CD14-positive monocyte (primary cell): Measurements from ENCODE around the gene DNTTIP2. TPM values are rescaled to one million over a fixed set of nuclear protein-coding genes. Genes with fewer than 3 reads are reported as not detected.

ENCODE experiments used
- DNase-seq, 3 donors: peaks; one replicate each; pipeline ENCODE4 v3.0.0-alpha.2; 2011 to 2022
- H2AFZ ChIP-seq: 2 replicates; pipeline ENCODE4 v1.6.0; 2012; ENCODE audit warnings: mild to moderate bottlenecking, low read depth, low read length, inconsistent platforms; ENCODE audit not compliant: insufficient read depth, poor library complexity, severe bottlenecking
- H3K27ac ChIP-seq, 2 donors: 1 replicate in 1 of 2; 2 replicates in 1 of 2; pipeline ENCODE4 v1.5.1; 2012 to 2013; ENCODE audit warnings: low read length in 2 of 2, control low read depth in 1 of 2, inconsistent platforms in 1 of 2, low read depth in 1 of 2, mild to moderate bottlenecking in 1 of 2
- H3K27me3 ChIP-seq, 2 donors: one replicate each; pipeline versions ENCODE4 v1.6.0 to v1.6.1; 2011 to 2013; ENCODE audit warnings: low read length in 2 of 2; ENCODE audit not compliant: control insufficient read depth in 2 of 2, insufficient read depth in 2 of 2
- H3K36me3 ChIP-seq, 2 donors: replicated peaks in 1 of 2; 1 replicate in 1 of 2; 2 replicates in 1 of 2; pipeline versions ENCODE4 v1.5.1 to v1.6.1; 2012 to 2013; ENCODE audit warnings: low read length in 2 of 2, control low read depth in 1 of 2, inconsistent platforms in 1 of 2, mild to moderate bottlenecking in 1 of 2; ENCODE audit not compliant: insufficient read depth in 2 of 2, control insufficient read depth in 1 of 2
- H3K4me1 ChIP-seq, 2 donors: 1 replicate in 1 of 2; 2 replicates in 1 of 2; pipeline versions ENCODE4 v1.5.1 to v1.6.1; 2012 to 2013; ENCODE audit warnings: low read length in 2 of 2, control low read depth in 1 of 2, inconsistent platforms in 1 of 2, mild to moderate bottlenecking in 1 of 2, moderate library complexity in 1 of 2; ENCODE audit not compliant: insufficient read depth in 2 of 2, control insufficient read depth in 1 of 2
- H3K4me2 ChIP-seq: replicated peaks from 2 replicates; pipeline ENCODE3; 2012; ENCODE audit warnings: low read length, moderate library complexity, mild to moderate bottlenecking; ENCODE audit not compliant: poor library complexity, severe bottlenecking; ENCODE audit errors: extremely low read depth
- H3K4me3 ChIP-seq, 3 experiments: fragments of 200-600 bp in 1 of 3; sonication (generic) in 1 of 3; replicated peaks in 1 of 3; 1 replicate in 2 of 3; 2 replicates in 1 of 3; pipeline ENCODE4 v1.5.1; 2011 to 2013; ENCODE audit warnings: low read length in 3 of 3, mild to moderate bottlenecking in 3 of 3, control low read depth in 2 of 3, low read depth in 2 of 3, inconsistent platforms in 1 of 3, moderate library complexity in 1 of 3
- H3K79me2 ChIP-seq: 2 replicates; pipeline ENCODE4 v1.6.0; 2012; ENCODE audit warnings: mild to moderate bottlenecking, control low read depth, inconsistent platforms, low read length, moderate library complexity; ENCODE audit not compliant: insufficient read depth
- H3K9ac ChIP-seq: 2 replicates; pipeline ENCODE4 v1.6.0; 2017; ENCODE audit warnings: low read length, mild to moderate bottlenecking; ENCODE audit not compliant: insufficient read depth, poor library complexity, severe bottlenecking
- H3K9me3 ChIP-seq, 2 donors: replicated peaks in 1 of 2; 1 replicate in 1 of 2; 2 replicates in 1 of 2; pipeline versions ENCODE4 v1.5.1 to v1.6.1; 2012 to 2013; ENCODE audit warnings: low read length in 2 of 2, control low read depth in 1 of 2; ENCODE audit not compliant: control insufficient read depth in 1 of 2, insufficient read depth in 1 of 2
- H4K20me1 ChIP-seq: 2 replicates; pipeline ENCODE4 v1.6.0; 2012; ENCODE audit warnings: mild to moderate bottlenecking, low read length, control low read depth, moderate library complexity; ENCODE audit not compliant: insufficient read depth
- H3K27ac Mint-ChIP-seq, 7 donors: one replicate each; pipeline ENCODE4 v1.8.0; 2020; ENCODE audit warnings: mild to moderate bottlenecking in 7 of 7, mixed read lengths in 7 of 7, moderate library complexity in 6 of 7, inconsistent platforms in 2 of 7
- H3K27me3 Mint-ChIP-seq, 3 donors: one replicate each; pipeline ENCODE4 v1.8.0; 2021 to 2022; ENCODE audit warnings: low read depth in 3 of 3, mild to moderate bottlenecking in 3 of 3, mixed read lengths in 3 of 3, moderate library complexity in 3 of 3, inconsistent platforms in 1 of 3
- H3K36me3 Mint-ChIP-seq, 2 donors: one replicate each; pipeline ENCODE4 v1.8.0; 2020; ENCODE audit warnings: mixed read lengths in 2 of 2, inconsistent platforms in 1 of 2, mild to moderate bottlenecking in 1 of 2
- H3K4me1 Mint-ChIP-seq: one replicate; pipeline ENCODE4 v1.8.0; 2020; ENCODE audit warnings: mild to moderate bottlenecking, mixed read lengths
- H3K4me3 Mint-ChIP-seq, 2 donors: one replicate each; pipeline ENCODE4 v1.8.0; 2020; ENCODE audit warnings: mild to moderate bottlenecking in 2 of 2, mixed read lengths in 2 of 2, moderate library complexity in 1 of 2
- H3K9me3 Mint-ChIP-seq, 7 donors: one replicate each; pipeline ENCODE4 v1.8.0; 2020 to 2022; ENCODE audit warnings: mixed read lengths in 7 of 7, mild to moderate bottlenecking in 6 of 7, moderate library complexity in 6 of 7, inconsistent platforms in 2 of 7
- WGBS: methylation state at CpG from one replicate; pipeline ENCODE4 v1.1.5; 2013; ENCODE audit warnings: missing lambda C conversion rate; ENCODE audit not compliant: insufficient coverage; 5-methylcytosine and 5-hydroxymethylcytosine counted together
- intact Hi-C, 2 donors: fragments of 100-400 bp; cut with micrococcal nuclease; formaldehyde crosslinking; loops; one replicate each; pipeline versions ENCODE4 v1.15.0 to v1.15.1; 2023
- polyA plus RNA-seq, 3 donors: library from polyadenylated mRNA; depleted of rRNA in 1 of 3; unstranded in 2 of 3; stranded (reverse) in 1 of 3; fragments of 300-500 nt in 2 of 3; fragments of >200 nt in 1 of 3; fragmentation: Illumina TruSeq in 2 of 3; gene quantifications; 1 replicate in 2 of 3; 2 replicates in 1 of 3; pipeline ENCODE4 v1.2.3, GENCODE V29; 2012 to 2021
- TF ChIP-seq, protein P1 (sequence below): fragments of 200-600 bp; IDR thresholded peaks from one replicate; pipeline ENCODE4 v1.8.0; 2022; ENCODE audit warnings: antibody characterized with exemption, mild to moderate bottlenecking

Gene DNTTIP2
- polyA plus RNA-seq, 3 donors, result 21.1 to 68.8 (median 42.1) TPM

DNA sequence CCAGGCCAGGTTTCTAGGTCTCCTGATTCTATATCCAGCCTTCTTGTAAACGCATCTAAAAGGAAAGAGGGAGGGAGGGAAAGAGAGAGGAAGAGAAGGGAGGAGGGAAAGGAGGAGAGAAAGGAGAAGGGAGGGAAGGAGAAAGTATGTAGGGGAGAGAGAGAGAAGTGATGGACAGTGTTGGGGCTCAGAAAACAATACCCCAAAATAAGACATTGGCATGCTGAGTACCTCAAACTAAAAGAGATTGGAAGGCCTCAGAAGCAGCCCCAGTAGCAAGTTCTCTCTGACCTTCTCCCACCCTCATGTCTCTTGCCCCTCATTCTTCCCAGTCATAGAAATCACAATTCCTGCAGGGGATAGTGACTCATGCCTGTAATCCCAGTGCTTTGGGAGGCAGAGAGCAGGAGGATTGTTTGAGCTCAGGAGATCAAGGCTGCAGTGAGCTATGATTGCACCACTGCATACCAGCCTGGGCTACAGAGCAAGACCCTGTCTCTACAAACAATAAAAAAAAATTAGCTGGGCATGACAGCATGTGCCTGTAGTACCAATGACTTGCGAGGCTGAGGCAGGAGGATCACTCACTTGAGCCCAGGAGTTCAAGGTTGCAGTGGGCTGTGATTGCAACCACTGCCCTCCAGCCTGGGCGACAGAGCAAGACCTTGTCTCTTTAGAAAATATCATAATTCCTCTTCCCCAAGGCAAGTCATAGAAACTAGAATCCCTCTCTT is 51.2 kb downstream of the DNTTIP2 start:
- Histone ChIP-seq H3K9ac (no peak overlapping the region), H3K9me3 (peaks cover 11 to 18% of the 10 kb centered on the region in 2 donors), H3K79me2 (no peaks in the 10 kb centered on the region), H3K4me2 (no peak overlapping the region), H3K36me3 (no peaks in the 10 kb centered on the region), H3K4me3 (no peak overlapping the region), H2AFZ (no peak overlapping the region), H3K4me1 (no peaks in the 10 kb centered on the region), H3K27ac (no peak overlapping the region), H4K20me1 (no peaks in the 10 kb centered on the region), H3K27me3 (no peaks in the 10 kb centered on the region)
- H3K4me1 Mint-ChIP-seq, result peaks cover 2% of the 10 kb centered on the region
- H3K27me3 Mint-ChIP-seq, result peaks cover 0 to 4% (median 2%) of the 10 kb centered on the region in 3 donors
- intact Hi-C loops, result no loop called here
- peak overlapping the region in 2 of 7 donors; percentile 51 to 52 for H3K27ac Mint-ChIP-seq
- DNase-seq, result no peak
- peaks cover 0 to 11% of the 10 kb centered on the region in 2 donors for H3K36me3 Mint-ChIP-seq
- H3K4me3 Mint-ChIP-seq, result no peak overlapping the region
- peaks cover 23 to 31% (median 27%) of the 10 kb centered on the region in 7 donors for H3K9me3 Mint-ChIP-seq
- WGBS, result 97% methylated on average over 3 of the region's 3 CpGs
- TF ChIP-seq, protein P1, sequence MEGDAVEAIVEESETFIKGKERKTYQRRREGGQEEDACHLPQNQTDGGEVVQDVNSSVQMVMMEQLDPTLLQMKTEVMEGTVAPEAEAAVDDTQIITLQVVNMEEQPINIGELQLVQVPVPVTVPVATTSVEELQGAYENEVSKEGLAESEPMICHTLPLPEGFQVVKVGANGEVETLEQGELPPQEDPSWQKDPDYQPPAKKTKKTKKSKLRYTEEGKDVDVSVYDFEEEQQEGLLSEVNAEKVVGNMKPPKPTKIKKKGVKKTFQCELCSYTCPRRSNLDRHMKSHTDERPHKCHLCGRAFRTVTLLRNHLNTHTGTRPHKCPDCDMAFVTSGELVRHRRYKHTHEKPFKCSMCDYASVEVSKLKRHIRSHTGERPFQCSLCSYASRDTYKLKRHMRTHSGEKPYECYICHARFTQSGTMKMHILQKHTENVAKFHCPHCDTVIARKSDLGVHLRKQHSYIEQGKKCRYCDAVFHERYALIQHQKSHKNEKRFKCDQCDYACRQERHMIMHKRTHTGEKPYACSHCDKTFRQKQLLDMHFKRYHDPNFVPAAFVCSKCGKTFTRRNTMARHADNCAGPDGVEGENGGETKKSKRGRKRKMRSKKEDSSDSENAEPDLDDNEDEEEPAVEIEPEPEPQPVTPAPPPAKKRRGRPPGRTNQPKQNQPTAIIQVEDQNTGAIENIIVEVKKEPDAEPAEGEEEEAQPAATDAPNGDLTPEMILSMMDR, result no peak

- H4K20me1 ChIP-seq, result no peaks in the 10 kb centered on the region
- H3K27ac Mint-ChIP-seq, result no peak overlapping the region
- H3K36me3 ChIP-seq, result no peaks in the 10 kb centered on the region
- H3K4me2 ChIP-seq, result no peak overlapping the region
- H3K4me3 Mint-ChIP-seq, result no peak overlapping the region
- peaks cover 17 to 24% (median 20%) of the 10 kb centered on the region in 7 donors for H3K9me3 Mint-ChIP-seq
- H3K9ac ChIP-seq, result no peak overlapping the region
- H3K4me1 Mint-ChIP-seq, result peaks cover 2% of the 10 kb centered on the region
- no peaks in the 10 kb centered on the region for H3K79me2 ChIP-seq
- H3K4me1 ChIP-seq, result no peaks in the 10 kb centered on the region
- no peak overlapping the region for H3K27ac ChIP-seq
- no peak for DNase-seq
- H3K9me3 ChIP-seq, result peaks cover 5 to 11% of the 10 kb centered on the region in 2 donors
- no peak overlapping the region for H2AFZ ChIP-seq
- no CpG with 5 or more reads among the region's 1 CpG for WGBS
- TF ChIP-seq, protein P1, result no peak
- H3K27me3 ChIP-seq, result no peaks in the 10 kb centered on the region
- peaks cover 0 to 9% of the 10 kb centered on the region in 2 donors for H3K36me3 Mint-ChIP-seq
- peaks cover 0 to 4% (median 2%) of the 10 kb centered on the region in 3 donors for H3K27me3 Mint-ChIP-seq
- intact Hi-C loops, result no loop called here
- no peak overlapping the region for H3K4me3 ChIP-seq
Observed at GRCh38 chr1:93827128-93827527, 51.9 kb downstream of the DNTTIP2 start.
